IPS-18a (cell line): ENCODE results near the gene NEMP1.
"Not testable (repeated sequence)": the region's sequence is repeated elsewhere in the genome, so short reads cannot be mapped to it uniquely, and the experiment has no call there.

Source experiments
- H3K27ac ChIP-seq: one replicate; pipeline ENCODE4 v1.5.1; 2013; ENCODE audit warnings: low read length
- H3K27me3 ChIP-seq: one replicate; pipeline ENCODE4 v1.6.1; 2013; ENCODE audit warnings: mild to moderate bottlenecking, low read length; ENCODE audit not compliant: control insufficient read depth, insufficient read depth
- H3K36me3 ChIP-seq: one replicate; pipeline ENCODE4 v1.6.1; 2013; ENCODE audit warnings: low read depth, low read length; ENCODE audit not compliant: control insufficient read depth
- H3K4me1 ChIP-seq: one replicate; pipeline ENCODE4 v1.6.1; 2013; ENCODE audit warnings: low read depth, low read length; ENCODE audit not compliant: control insufficient read depth
- H3K4me3 ChIP-seq: one replicate; pipeline ENCODE4 v1.5.1; 2013; ENCODE audit warnings: low read length
- H3K9ac ChIP-seq: one replicate; pipeline ENCODE4 v1.6.1; 2013; ENCODE audit warnings: mild to moderate bottlenecking, low read length, moderate library complexity
- H3K9me3 ChIP-seq: one replicate; pipeline ENCODE4 v1.6.1; 2013; ENCODE audit warnings: low read depth, low read length; ENCODE audit not compliant: control insufficient read depth

The NEMP1 gene

DNA sequence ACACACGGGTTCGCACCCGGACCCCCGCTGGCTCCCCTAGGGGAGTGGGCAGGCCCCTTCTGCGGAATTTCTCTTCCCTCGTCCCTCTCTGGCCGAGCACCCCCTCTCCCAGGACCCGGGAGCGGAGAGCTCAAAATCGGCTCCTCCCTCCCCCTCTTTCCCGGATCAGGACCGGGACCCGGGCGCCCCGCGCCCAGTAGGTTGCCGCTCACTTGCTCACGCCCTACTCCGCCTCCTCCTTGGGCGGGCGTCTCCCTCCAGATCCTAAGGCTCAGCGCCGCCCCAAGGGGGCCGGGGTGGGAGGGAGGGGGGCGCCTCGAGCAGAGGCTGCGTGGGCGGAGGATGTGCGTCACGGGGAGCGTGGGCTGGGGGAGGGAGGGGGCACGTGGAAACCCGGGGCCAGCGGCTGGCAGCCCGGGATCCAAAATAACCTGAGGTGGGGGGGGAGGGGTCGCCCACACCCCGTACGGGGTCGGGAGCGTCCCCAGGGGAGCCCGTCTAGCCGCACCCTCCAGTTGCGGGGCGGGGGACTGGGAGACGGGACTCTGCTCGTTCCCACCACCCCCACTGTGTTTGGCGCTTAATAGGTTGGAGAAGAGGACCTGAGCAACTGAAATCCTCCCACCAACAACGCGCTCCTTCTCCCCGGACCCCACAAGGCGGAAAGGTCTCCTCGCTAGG, 8.6 kb upstream of the NEMP1 start:
- no peaks in the 10 kb centered on the region for H3K27me3 ChIP-seq
- peaks cover 9% of the 10 kb centered on the region for H3K36me3 ChIP-seq
- peak overlapping the region; percentile 93 for H3K27ac ChIP-seq
- H3K4me3 ChIP-seq: peak overlapping the region; percentile 94
- no peaks in the 10 kb centered on the region for H3K9me3 ChIP-seq
- peak overlapping the region; percentile 92 for H3K9ac ChIP-seq
- H3K4me1 ChIP-seq: peaks cover 11% of the 10 kb centered on the region

GRCh38 chr12:57086493-57087009, 8.0 kb upstream of the NEMP1 start:
- peak overlapping the region; percentile 92 for H3K9ac ChIP-seq
- peak overlapping the region; percentile 94 for H3K4me3 ChIP-seq
- H3K9me3 ChIP-seq: no peaks in the 10 kb centered on the region
- peaks cover 3% of the 10 kb centered on the region for H3K36me3 ChIP-seq
- H3K27ac ChIP-seq: peak overlapping the region; percentile 93
- H3K4me1 ChIP-seq: peaks cover 11% of the 10 kb centered on the region
- H3K27me3 ChIP-seq: no peaks in the 10 kb centered on the region

DNA sequence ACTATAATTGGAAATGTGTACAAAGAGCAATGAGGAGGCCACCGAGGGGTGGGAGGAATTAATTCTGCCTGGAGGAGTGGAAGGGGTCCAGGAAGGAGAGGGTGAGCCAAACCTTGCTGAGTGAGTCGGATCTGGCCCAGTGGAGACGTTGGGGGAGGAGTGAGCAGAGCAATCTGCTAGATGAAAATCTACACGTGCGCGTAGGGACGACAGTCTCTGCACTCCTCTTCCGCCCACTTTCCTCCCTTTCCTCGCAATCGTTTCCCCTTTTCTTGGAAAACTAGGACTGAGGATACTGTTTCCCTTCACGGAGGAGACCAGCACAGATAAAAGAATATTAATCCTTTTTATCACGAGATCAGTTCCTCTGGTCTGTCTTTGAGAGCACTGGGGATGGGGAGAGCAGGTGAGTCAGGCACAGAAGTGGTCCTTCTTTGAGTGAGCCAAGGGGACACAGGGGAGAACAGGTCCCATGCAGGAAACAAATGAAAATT, 7.5 kb upstream of the NEMP1 start:
- Histone ChIP-seq H3K4me1 (peaks cover 11% of the 10 kb centered on the region), H3K9me3 (no peaks in the 10 kb centered on the region), H3K27ac (peak overlapping the region; percentile 90), H3K4me3 (peak overlapping the region; percentile 94), H3K27me3 (no peaks in the 10 kb centered on the region), H3K9ac (peak overlapping the region; percentile 92), H3K36me3 (no peaks in the 10 kb centered on the region)

GRCh38 chr12:57080855-57081254, 2.3 kb upstream of the NEMP1 start:
- H3K27me3 ChIP-seq: no peaks in the 10 kb centered on the region
- H3K9ac ChIP-seq: no peak overlapping the region
- no peak overlapping the region for H3K4me3 ChIP-seq
- no peaks in the 10 kb centered on the region for H3K36me3 ChIP-seq
- H3K9me3 ChIP-seq: no peaks in the 10 kb centered on the region
- H3K27ac ChIP-seq: no peak overlapping the region
- H3K4me1 ChIP-seq: peaks cover 5% of the 10 kb centered on the region

DNA sequence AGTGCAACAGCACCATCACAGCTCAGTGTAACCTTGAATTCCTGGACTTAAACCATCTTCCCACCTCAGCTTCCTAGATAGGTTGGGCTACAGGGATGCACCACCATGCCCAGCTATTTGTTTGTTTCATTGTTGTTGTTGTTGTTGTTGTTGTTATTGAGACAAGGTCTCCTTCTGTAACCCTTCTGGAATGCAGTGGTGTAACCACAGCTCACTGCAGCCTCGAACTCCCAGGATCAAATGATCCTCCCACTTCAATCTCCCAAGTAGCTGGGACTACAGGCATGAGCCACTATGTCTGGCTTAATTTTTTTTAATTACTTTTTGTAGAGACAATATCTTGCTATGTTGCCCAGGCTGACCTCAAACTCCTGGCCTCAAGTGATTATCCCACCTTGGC, 1.2 kb upstream of the NEMP1 start:
- Histone ChIP-seq H3K27ac (no peak overlapping the region), H3K9ac (no peak overlapping the region), H3K4me3 (no peak overlapping the region), H3K9me3 (no peaks in the 10 kb centered on the region), H3K4me1 (no peaks in the 10 kb centered on the region), H3K27me3 (no peaks in the 10 kb centered on the region), H3K36me3 (no peaks in the 10 kb centered on the region)

DNA sequence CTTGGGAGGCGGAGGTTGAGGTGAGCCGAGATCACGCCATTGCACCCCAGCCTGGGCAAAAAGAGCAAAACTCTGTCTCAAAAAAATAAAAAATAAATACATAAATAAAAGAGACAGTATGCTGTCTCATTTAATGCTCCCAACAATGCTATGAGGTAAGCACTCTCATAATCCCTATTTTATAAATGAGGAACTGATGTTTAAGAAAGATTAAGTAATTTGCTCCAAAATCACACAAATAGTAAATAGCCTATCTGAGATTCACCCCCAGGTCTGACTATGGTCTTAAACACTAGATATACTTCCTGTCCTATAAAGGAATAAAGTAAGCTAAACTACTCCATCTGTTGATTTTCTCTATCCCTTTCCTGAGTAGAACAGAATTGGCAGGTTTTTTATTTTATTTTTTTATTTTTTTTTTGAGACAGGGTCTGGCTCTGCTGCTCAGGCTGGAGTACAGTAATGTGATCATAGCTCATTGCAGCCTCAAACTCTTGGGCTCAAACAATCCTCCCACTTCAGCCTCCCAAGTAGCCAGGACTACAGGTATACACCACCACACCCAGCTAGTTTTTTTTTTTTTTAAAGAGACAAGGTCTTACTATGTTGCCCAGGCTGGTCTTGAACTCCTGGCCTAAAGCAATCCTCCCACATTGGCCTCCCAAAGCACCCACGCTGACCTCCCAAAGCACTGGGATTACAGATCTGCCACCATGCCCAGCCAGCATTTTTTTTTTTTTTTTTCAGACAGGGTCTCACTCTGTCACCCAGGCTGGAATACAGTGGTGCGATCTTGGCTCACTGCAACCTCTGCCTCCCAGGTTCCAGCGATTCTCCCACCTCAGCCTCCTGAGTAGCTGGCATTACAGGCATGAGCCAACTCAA, 4.8 kb downstream of the NEMP1 start:
- not testable (repeated sequence) for H3K9ac ChIP-seq, H3K27me3 ChIP-seq, H3K27ac ChIP-seq, H3K4me3 ChIP-seq, H3K9me3 ChIP-seq, H3K4me1 ChIP-seq
- H3K36me3 ChIP-seq: peaks cover 34% of the 10 kb centered on the region

GRCh38 chr12:57072661-57073060, 5.9 kb downstream of the NEMP1 start:
- no peaks in the 10 kb centered on the region for H3K27me3 ChIP-seq
- no peak overlapping the region for H3K27ac ChIP-seq
- H3K4me3 ChIP-seq: no peak overlapping the region
- no peaks in the 10 kb centered on the region for H3K9me3 ChIP-seq
- no peak overlapping the region for H3K9ac ChIP-seq
- peaks cover 37% of the 10 kb centered on the region for H3K36me3 ChIP-seq
- no peaks in the 10 kb centered on the region for H3K4me1 ChIP-seq

- no peak overlapping the region for H3K27ac ChIP-seq
These were observed 9.1 kb downstream of the NEMP1 start for GRCh38 chr12:57069523-57069922.

DNA sequence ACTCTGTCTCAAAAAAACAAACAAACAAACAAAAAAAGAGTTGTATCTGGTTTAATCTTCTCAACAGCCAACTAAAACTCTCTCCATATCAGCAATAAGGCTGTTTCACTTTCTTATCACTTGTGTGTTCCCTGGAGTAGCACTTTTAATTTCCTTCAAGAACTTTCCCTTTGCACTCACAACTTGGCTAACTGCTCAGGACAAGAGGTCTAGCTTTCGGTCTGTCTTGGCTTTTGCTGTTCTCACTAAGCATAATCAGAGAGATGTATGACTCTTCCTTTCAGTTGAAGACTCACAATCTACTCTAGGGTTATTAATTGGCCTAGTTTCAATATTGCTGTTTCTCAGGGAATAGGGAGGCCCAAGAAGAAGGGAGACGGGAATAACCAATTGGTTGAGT, 12.3 kb downstream of the NEMP1 start:
- Histone ChIP-seq H3K9ac (no peak overlapping the region), H3K4me1 (no peaks in the 10 kb centered on the region), H3K9me3 (no peaks in the 10 kb centered on the region), H3K27me3 (no peaks in the 10 kb centered on the region), H3K27ac (no peak overlapping the region), H3K36me3 (peaks cover 54% of the 10 kb centered on the region), H3K4me3 (no peak overlapping the region)

More at GRCh38 chr12:57069523-57069922, 9.1 kb downstream of the NEMP1 start:
- peaks cover 48% of the 10 kb centered on the region for H3K36me3 ChIP-seq
- no peaks in the 10 kb centered on the region for H3K9me3 ChIP-seq
- no peak overlapping the region for H3K9ac ChIP-seq
- H3K4me1 ChIP-seq: no peaks in the 10 kb centered on the region
- no peak overlapping the region for H3K4me3 ChIP-seq
- no peaks in the 10 kb centered on the region for H3K27me3 ChIP-seq

DNA sequence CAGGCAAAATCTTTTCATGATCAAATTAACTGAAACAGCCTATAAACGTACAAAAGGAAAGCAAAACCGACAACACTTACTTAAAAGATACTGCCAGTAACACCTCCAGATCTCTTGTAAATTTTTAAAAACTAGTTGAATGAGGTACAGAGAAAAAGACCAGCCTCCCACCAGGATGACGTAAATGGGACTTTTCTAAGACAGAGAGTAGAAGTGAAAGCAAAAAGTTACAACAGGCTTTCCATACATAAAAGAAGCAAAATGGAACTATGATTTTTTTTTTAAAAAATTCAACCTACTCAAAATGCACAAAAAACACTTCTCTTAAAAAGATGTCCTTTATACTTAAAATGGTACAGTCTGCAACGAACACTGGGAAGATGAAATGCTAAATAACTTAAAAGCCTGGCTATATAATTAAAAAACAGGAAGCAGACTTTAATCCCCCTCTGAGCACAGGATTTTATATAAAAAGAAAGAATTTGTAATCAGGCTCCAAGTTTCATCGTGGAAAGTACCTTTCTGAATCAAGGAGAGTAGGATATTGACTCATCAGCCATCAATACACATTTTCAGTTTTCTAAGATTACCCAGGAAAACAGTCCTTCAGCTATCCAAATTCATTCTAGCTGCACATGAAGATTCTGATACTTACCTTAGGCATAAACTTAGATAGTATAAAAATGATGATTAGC, 14.5 kb downstream of the NEMP1 start:
- H3K4me3 ChIP-seq: no peak overlapping the region
- H3K4me1 ChIP-seq: no peaks in the 10 kb centered on the region
- no peak overlapping the region for H3K9ac ChIP-seq
- peaks cover 53% of the 10 kb centered on the region for H3K36me3 ChIP-seq
- H3K9me3 ChIP-seq: no peaks in the 10 kb centered on the region
- no peak overlapping the region for H3K27ac ChIP-seq
- no peaks in the 10 kb centered on the region for H3K27me3 ChIP-seq

DNA sequence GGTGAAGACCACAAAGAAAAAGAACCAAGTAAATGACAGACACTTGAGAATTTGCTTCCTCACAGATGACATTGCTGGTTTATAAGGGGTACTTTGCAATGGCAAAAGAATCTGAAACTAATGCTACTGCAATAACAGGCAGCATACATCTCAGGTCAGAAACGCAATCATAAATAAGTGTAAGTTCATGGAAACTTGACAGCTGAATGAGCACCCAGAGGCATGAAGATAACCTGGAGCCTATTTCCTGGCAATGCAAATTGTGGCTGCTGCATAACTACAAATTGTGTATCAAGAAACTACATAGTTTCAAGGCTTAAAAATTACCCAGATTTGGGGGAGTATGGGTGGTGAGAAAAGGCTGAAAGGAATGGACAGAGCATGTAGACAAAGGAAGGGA, 20.1 kb downstream of the NEMP1 start:
- Histone ChIP-seq H3K4me3 (no peak overlapping the region), H3K27ac (no peak overlapping the region), H3K27me3 (no peaks in the 10 kb centered on the region), H3K36me3 (peaks cover 57% of the 10 kb centered on the region), H3K9me3 (no peaks in the 10 kb centered on the region), H3K9ac (no peak overlapping the region), H3K4me1 (no peaks in the 10 kb centered on the region)
